H1 (cell line): ENCODE measurements around the gene SYNJ2. TPM values are rescaled to one million over a fixed set of nuclear protein-coding genes. Genes with fewer than 3 reads are reported as not detected.

Source experiments
- RAD21 ChIP-seq, 2 experiments: IDR thresholded peaks in 1 of 2; conservative IDR thresholded peaks in 1 of 2; 2 replicates each; pipeline ENCODE4 v1.6.1; 2011; ENCODE audit warnings: low read depth in 2 of 2, low read length in 2 of 2, improper control_type of control experiment in 1 of 2, inconsistent platforms in 1 of 2, mild to moderate bottlenecking in 1 of 2, moderate library complexity in 1 of 2
- polyA plus RNA-seq, 7 experiments: library from polyadenylated mRNA; depleted of rRNA in 3 of 7; stranded (reverse) in 5 of 7; unstranded in 2 of 7; fragments of >200 nt in 5 of 7; fragments of 200-250 nt in 2 of 7; gene quantifications; 1 replicate in 5 of 7; 2 replicates in 1 of 7; 4 replicates in 1 of 7; pipeline versions ENCODE4 v1.2.1 to v1.2.3, GENCODE V29; 2011 to 2013; ENCODE audit warnings: missing spikeins in 2 of 7, mixed read lengths in 2 of 7
- total RNA-seq: library from RNA; stranded (reverse); fragmentation: NEBNext Ultra II Directional; extraction: Animal tissue kit (Norgen Biotek cat#: 25700); gene quantifications from 2 replicates; pipeline ENCODE4 v1.2.1, GENCODE V29; 2021

Gene SYNJ2
- total and polyA plus RNA-seq, 2 of the 8 experiments (the other 6 are each of a cell fraction or from before 2014, with no cell fraction given), result 3.7 to 13.9 TPM

GRCh38 chr6:158061709-158062461 lies 80.2 kb downstream of the SYNJ2 start (continued):
- no peak for TF ChIP-seq RAD21 (IDR thresholded peaks at IDR 0.05 in 1 of 2, conservative IDR thresholded peaks at IDR 0.05 in 1 of 2; ENCODE audit: low read depth in 2 of 2, low read length in 2 of 2)
